Non-pigmented ciliary epithelial cell (primary cell): Measurements from ENCODE around the gene ALKBH5.
"Not testable (repeated sequence)": the region's sequence is repeated elsewhere in the genome, so short reads cannot be mapped to it uniquely, and the experiment has no call there.

Source experiments
- DNase-seq: peaks from one replicate; pipeline ENCODE4 v3.0.0-alpha.2; 2010; ENCODE audit warnings: low read depth

ALKBH5 gene

DNA sequence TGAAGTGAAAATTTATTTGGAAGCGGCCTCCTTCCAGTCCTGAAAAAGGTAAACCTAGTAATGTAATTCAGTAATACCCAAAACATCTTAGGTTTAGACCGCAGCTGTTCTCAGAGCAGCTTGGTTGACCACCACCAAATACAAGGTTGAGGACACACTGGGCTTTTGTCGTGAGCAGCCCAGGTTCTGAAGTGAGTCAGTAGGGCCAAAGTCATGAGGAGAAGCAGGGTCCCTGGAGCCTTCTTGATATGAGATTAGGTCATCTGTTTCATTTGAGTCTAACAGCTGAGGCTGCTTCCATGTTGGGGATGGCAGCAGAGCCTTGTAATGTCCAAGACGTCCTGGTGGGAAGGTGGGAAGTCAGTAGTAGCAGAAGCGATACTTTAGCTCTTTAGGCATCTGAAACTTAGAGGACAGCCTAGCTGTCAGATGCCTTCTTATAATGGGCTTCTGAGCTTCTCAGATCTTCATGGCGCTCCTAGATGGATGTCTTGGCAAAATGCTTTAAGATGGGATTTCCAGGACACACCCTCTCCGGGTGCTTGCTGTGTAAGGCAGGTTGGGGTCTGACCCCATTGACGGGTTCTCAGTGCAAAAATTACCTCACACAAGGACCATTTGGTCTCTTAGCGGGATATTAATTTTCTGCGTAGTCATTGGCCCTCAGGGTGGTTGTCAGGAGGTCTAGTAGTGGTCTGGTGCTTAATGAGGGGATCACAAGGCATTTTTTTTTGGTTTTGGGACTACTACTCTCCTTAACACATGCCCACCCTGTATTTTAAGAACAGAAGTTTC, 2.4 kb downstream of the ALKBH5 start:
- DNase-seq, result no peak

DNA sequence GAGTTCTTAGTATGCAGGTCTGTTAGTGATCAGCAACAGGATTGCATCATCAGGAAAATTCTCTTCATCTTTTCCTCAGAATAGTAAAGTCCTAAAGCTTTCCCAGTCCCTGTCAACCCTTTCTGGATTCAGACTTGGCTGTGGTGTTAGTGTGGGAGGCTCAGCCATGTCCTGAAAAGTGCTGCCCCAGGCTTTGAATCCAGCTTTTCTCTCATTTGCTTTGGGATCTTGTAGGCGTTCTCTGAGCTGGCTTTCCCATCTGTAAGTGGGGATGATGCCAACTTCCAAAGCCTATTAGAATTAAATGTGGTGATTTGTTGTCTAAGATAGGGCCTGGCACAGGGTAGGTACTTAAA, 3.0 kb downstream of the ALKBH5 start:
- no peak for DNase-seq

DNA sequence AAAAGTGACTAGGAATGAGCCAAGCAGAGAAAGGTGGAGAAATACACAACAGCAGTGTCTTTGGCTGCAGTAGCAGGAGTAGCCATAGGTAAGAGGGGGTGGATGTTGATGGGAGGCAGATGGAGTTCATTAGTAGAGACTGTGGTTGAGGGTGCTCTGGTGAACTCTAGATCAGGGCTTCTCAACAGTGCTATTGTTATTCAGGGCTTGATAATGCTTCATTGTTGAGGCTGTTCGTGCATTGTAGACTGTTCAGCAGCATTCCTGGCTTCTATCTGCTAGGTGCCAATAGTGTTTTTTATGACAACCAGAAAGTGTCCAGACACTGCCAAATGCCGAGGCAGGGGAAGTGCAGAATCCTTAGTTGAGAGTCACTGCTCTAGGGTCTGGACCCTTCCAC, 3.6 kb downstream of the ALKBH5 start:
- DNase-seq, result no peak

DNA sequence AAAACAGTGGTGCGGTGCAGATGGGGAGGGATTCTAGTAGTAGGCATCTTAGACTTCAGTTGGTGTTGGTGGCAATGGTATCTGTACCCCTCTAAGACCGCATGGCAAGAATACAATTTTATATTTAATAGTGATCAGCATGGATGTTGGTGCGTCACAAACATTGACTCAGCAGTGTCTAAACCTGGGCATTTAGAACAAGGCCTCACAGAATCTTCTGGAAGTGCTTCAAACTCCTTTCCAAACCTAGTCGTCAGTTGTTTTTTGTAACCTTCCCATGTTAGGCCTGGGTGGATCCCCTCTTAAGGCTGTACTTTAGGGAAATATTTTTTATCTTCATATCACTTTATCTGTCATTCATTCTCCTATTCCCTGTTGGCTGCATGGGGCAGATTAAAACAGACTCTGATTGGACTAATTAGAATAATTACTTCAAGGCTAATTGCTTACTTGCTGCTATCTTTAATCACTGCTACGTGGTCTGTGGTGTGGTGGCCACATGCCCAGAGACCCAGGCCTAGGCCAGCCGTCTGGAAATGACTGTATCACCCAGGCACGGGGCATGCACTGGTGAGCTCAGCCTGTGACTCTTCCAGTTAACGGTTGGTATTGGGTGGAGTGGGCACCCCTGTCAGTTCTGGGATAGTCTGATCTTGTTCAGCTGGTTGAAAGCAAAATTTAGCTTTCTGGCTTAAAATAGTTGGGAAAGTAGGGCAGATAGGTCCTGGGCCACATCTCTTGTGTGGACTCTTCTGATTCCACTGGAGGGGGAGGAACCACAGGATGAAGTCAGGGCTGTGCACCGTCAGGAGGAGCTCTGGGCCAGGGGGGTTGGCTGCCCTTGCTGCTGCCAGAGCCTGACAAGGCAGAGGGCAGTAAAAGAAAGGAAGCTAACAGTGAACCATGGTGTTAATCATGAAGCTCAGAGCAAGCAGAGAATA, 4.5 kb downstream of the ALKBH5 start:
- no peak for DNase-seq

DNA sequence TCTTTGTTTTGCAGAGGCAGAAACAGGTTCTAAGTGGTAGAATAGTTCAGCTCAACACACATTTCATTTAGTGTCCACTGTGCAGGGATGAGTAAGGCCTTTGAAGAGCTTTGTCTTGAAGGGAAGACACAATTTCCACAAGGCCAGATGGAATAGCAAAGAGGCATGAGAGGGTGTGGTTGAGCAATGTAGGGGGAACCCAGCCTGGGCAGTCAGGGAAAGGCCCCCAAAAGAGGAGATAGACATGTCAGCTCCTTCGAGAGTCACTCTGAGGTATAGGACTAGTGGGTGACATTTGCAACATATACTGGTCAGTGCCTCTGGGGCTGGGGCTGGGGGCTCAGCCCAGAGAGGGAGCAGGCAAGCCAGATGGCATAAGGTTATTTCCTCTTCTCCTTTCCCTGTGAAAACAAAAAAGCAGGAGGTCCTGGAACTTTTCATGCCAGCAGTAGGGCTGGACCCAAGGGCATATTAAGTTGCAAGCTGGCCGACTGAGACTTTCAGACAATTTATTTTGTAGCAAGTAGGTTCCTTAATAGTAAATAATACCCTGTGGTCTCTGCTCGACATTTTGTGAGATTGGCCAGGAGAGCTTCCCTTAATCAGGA, 7.1 kb downstream of the ALKBH5 start:
- no peak for DNase-seq

DNA sequence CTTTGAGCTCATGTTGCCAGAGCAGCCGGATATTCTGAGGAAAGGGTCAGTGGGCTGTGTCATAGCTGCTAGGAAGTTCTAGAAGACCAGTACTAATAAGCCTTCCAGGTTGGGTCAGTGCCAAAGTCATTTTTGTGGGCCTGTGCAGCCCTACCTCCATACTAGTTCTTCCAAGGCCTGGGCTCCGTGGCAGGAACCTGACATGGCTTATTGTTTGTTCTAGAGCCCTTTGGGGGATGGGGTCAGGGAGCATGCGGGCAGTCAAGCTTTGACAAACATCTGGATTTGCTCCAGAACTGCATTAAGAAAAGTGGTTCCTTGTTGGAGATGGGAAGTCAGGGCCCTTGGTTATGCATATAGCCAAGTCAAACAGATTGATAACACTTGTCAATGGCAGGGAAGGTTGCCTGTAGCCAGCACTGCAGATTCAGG, 7.6 kb downstream of the ALKBH5 start:
- no peak for DNase-seq

DNA sequence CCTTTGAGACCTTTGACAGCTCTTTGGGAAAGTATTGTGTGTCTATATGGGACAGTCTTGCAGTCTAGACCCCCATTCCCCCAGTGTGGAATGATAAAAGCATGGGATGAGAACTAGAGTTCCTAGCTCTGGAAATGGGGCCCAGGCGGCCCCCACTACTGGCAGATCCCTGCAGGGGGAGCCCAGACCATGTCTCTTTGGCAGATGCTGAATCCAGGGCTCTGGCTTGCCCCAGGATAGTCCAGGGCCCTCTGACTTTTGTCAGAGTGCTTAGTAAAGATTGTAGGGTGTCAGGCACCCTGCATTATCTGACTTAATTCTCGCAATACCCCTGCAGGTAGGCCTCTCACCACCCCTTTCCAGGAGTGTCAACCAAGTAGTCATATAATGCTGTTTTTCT, 8.3 kb downstream of the ALKBH5 start:
- DNase-seq, result no peak

DNA sequence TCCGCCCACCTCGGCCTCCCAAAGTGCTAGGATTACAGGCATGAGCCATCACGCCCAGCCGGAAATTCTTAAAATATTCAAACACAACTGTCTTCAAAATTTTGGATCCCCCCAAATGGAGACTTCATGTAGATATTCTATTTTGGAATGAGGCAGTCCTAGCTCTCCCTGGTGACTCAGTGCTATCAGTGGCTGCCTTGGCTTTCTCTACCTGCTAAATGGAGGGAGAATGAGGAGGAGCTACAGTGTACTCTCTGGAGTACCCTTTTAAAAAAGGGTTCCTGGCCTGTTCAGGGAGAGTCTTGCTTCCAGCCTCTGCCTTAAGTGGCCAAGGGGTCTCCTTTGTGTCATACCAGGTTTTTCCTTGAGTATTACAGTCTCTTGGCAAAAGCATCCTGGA, 10.8 kb downstream of the ALKBH5 start:
- no peak for DNase-seq

DNA sequence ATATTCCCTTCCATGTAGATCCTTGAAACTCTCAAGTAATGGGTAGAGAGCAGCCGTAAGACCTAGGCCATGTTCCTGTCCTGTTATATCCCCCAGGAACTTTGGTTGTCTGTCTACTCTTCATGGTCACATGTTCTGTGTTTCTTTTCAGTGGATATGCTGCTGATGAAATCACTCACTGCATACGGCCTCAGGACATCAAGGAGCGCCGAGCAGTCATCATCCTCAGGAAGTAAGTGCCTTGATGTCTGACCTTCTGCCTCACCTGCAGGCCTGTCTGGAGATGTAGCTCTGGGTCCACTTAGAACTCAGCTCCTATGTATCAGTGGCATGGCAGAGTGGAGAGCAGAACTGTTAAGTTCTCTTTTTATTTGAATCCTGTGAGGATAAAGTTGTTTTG, 11.2 kb downstream of the ALKBH5 start:
- no peak for DNase-seq

DNA sequence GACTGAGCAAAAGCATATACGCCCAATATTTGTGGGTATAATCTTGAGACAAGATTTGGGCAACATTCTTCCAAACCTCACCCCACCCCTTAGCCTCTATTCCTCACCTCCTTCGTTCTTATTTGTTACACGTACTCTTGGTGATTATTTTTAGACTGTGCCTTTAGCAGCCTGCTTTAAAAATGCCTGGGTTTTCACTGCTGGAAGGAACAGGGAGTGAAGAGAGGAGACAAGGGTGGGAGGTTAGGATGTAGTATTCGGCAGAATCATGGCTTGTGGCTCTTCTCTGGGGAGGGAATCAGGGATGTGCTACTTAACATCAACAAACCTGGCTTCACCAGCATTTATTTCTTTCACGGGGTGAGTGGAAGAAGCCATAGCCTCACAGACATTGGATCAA, 11.6 kb downstream of the ALKBH5 start:
- DNase-seq, result no peak

DNA sequence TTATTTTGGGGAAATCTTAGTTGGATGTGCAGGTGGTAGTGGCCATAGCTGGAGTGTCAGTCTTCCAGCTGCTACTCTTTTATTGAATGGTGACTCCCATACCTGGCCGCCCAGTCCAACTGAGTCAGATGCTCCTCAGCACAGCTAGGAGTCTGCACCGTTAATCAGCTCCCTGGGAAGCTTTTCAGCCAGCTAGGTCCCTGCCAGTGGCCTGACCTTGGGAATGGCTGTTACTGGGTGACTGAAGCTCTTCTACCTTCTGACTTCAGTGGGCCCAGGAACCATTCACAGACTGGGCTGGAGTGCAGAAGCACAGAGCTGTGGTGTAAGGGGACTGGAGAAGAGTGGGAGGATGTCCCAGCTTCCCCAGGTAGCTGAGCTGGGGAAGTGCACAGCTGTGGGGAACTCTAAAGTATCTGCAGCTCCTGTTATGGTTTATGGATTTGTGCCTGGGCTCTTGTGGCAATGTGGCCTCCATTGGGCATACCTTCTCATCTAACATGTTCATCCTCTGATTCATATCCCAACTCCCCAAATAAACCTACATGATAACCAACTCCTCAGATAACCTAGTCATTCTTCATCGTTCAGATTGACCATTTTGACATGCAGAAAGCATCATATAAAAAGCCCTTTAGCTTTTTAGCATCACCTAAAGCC, 14.0 kb downstream of the ALKBH5 start:
- DNase-seq, result no peak

DNA sequence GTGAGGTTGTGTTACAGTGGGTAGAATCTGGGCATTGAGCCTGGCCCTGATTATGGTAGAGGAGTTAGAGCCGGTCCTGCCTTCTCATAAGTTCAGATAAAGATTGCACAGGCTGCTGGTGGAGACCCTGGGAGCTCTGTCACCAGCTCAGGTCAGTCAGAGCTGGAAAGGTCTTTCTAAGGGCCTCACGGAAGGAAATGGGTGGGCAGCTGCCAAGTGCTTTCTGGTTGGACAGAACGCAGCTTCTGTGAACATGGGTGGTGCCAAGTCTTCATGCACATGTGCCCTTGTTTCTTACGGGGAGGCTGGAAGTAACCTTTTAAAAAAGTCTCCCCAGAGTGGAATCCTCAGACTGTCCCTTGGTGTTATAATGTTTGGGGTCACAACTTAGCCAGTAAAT, 14.9 kb downstream of the ALKBH5 start:
- no peak for DNase-seq

DNA sequence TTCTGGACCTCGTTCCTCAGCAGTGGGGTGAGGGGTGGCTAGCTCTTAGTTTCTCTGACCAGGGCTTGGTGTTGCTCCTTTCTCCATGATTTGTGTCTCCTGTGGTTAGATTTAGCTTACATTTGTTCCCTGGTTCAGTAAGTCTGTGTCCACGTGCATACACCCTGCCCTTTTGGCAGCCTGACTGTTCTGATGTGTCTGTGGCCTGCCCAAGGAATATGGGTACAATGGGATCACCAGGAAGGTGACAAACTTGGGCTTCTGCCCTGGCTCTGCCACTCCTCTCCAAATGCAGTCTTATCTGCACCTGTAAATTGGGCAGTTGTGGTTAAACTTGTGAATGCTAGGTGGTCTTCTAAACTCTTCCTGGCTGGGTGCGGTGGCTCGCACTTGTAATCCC, 17.5 kb downstream of the ALKBH5 start:
- DNase-seq, result no peak

DNA sequence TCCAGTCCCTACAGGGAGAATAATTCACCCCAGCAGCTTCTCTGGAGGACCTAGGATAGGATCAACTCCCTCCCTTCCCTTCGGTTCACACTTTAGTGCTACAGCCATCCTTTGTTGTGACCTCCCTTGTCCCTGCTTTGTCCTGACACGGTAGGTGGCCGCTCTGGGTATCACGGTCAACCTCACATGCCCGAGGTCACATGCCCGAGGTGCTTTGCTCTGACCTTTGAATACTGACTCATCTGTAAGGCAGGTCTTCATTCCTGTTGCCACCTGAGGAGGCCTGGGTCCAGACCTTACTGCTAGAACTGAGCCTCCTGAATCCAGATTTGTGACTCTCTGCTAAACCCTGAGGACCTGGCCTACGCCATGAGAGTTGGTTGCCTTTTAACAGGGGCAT, 19.7 kb downstream of the ALKBH5 start:
- no peak for DNase-seq

DNA sequence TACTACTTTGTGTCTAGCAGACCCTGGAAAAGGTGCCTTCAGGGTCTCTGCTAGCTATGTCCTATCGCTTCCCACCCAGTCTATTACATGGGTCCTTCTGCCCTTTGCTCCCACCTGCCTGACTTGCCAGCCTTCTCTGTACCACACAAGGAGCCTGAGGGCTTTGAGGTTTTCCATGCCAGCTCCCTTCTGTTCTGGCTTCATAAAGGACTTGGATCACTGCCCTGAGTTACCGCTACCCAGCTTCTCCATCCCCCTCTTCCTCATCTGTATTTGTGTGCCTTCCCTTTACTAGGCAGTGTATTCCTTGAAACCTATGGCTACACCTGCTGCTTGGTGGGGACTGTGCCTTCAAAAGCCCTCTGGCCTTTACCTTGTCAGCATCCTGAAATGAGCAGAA, 22.2 kb downstream of the ALKBH5 start:
- DNase-seq, result no peak

DNA sequence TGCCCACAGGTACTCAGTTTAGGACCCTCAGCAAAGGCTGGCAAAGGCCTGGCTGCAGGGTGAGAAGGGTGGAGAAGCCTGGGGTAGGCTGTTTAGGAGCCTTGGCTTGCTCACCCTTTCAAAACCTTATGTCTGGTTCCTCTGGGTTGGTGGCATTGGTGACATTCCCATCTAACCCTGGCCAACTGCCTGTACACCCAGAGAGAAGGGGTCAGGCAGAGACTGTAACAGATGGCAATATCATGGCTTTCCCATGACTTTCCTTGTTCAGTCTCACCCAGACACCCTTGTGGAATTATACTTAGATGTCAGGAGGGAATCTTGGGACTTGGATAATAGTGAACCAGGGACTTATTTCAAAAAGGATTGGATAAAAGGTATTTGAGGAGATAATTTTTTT, 23.3 kb downstream of the ALKBH5 start:
- no peak for DNase-seq

DNA sequence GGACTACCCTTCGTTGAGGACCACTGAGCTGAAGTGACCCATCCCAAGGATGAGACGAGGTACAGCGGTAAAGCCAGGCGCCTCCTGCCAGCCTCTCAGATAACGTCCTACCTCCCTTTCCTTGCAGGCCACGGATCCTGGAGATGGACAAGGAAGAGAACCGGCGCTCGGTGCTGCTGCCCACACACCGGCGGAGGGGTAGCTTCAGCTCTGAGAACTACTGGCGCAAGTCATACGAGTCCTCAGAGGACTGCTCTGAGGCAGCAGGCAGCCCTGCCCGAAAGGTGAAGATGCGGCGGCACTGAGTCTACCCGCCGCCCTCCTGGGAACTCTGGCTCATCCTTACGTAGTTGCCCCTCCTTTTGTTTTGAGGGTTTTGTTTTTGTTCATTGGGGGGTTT, 24.5 kb downstream of the ALKBH5 start:
- no peak for DNase-seq

DNA sequence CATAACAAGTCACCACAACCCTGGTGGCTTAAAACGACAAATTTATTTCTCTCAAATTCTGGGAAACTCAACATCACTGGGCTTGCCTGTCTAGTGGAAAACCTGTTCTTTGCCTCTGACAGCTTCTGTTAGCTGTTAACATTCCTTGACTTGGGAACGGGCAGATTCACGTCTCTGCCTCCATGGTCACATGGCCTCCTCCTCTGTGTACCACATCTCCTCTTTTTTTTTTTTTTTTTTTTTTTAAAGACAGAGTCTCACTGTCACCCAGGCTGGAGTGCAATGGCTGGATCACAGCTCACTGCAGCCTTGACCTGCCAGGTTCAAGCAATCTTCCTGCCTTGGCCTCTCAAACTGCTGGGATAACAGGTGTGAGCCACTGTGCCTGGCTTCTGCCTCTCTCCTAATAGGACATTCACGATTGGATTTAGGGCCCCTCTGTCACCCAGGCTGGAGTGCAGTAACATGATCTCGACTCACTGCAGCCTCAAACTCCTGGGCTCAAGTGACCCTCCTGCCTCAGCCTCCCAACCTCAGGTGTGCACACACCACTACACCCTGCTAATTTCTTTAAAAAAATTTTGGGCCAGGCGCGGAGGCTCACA, 30.1 kb downstream of the ALKBH5 start:
- DNase-seq, result no peak

DNA sequence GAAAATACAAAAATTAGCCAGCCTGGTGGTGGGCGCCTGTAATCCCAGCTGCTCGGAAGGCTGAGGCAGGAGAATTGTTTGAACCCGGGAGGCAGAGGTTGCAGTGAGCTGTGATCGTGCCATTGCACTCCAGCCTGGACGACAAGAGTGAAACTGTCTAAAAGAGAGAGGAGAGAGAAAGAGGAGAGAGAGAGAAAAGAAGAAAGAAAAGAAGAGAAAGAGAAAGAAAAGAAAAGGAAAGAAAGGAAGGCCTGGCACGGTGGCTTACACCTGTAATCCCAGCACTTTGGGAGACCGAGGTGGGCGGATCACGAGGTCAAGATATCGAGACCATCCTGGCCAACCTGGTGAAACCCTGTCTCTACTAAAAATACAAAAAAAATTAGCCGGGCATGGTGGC, 33.3 kb downstream of the ALKBH5 start:
- not testable (repeated sequence) for DNase-seq

DNA sequence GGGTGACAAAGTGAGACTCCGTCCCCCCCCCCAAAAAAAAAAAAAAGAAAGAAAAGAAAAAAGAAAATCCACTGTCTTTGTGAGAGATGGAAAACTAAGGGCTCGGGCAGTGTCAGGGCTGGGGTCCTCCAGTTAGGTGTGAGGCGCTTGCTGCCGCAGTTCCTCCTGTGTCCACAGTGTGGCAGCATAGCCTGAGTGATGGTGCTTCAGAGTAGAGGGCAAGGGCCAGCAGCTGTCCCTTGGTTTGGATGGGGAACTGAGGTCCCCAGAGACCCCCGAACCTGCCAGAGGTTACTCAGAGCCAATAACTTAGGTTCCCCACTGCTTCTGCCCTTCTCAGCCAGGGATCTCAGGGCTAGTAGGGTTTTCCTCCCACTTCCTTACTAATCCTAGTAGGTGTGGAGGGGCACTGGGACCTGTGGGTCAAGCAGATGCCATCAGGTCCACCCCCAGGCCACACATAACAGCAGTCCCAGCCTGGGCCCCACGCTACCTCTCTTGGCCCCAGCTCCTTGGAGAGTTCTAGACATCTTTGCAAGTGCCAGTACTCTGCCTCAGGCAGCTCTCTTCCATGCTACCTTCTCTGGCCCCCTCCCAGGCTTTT, 33.9 kb downstream of the ALKBH5 start:
- DNase-seq, result peak; percentile 8

DNA sequence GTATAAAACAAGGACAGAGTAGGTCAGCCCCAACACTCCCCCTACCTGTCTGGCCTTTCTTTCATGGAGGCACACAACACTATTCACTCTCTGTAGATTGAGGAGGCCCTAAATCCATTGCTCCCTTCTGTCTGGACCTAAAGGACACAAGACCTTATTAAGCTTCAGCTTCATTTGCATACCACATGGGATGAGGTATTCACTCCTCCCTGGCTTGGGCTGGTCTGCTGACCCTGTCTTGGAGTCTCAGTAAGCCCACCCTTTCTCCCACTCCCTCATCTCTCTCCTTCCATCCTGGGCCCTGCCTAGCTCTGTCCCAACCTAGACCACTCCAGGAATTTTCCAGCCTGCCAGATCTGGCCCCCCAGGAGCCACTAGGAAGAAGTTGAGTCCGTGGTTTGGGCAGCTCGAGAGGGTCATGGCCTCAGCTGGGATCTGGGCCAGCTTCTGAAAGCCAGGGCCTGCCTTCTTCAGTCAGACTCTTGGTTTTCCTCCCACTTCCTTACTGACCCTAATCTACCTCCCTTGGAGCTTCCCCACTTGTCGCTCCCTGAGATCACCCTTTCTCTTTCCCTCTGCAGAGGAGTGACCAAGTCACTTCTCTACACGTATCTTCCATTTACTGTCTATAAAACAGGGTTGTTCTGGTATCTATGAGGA, 35.3 kb downstream of the ALKBH5 start:
- peak; percentile 8 for DNase-seq
